Sigmoid colon (tissue), 7 donors: ENCODE data around the gene RPP25L. TPM values are rescaled to one million over a fixed set of nuclear protein-coding genes. Genes with fewer than 3 reads are reported as not detected.
A peak's percentile ranks its signal among the peaks of the same experiment; 100 is the strongest.

Source experiments
- DNase-seq: peaks from one replicate; pipeline ENCODE4 v3.0.0-alpha.2; 2019
- H3K27ac ChIP-seq, 4 donors: fragments of 200-600 bp; sonication (generic); one replicate each; pipeline ENCODE4 v1.5.1; 2016 to 2019; ENCODE audit warnings: mild to moderate bottlenecking in 1 of 4
- H3K27me3 ChIP-seq, 3 donors: fragments of 200-600 bp; sonication (generic); one replicate each; pipeline ENCODE4 v1.5.1; 2019; ENCODE audit warnings: mild to moderate bottlenecking in 1 of 3
- H3K36me3 ChIP-seq, 4 donors: fragments of 200-600 bp; sonication (generic); one replicate each; pipeline ENCODE4 v1.5.1; 2016 to 2019
- H3K4me1 ChIP-seq, 4 donors: fragments of 200-600 bp; sonication (generic); one replicate each; pipeline ENCODE4 v1.5.1; 2017 to 2019
- H3K4me3 ChIP-seq, 4 donors: fragments of 200-600 bp; sonication (generic); one replicate each; pipeline ENCODE4 v1.5.1; 2017 to 2019; ENCODE audit warnings: mild to moderate bottlenecking in 2 of 4, moderate library complexity in 1 of 4
- H3K9me3 ChIP-seq, 4 donors: fragments of 200-600 bp in 3 of 4; sonication (generic) in 3 of 4; one replicate each; pipeline versions ENCODE4 v1.5.1 to v1.6.1; 2013 to 2019
- EP300 ChIP-seq, 4 donors: sonication (generic); formaldehyde crosslinking; IDR thresholded peaks; one replicate each; pipeline ENCODE4 v1.6.1; 2017; ENCODE audit warnings: antibody characterized with exemption in 4 of 4
- POLR2A ChIP-seq, 2 donors: fragments of 450-650 bp; IDR thresholded peaks; one replicate each; pipeline ENCODE4 v1.6.1; 2016; ENCODE audit warnings: antibody characterized with exemption in 2 of 2, mild to moderate bottlenecking in 2 of 2, moderate library complexity in 2 of 2
- POLR2AphosphoS5 ChIP-seq, 4 donors: sonication (generic); formaldehyde crosslinking; IDR thresholded peaks; one replicate each; pipeline ENCODE4 v1.6.1; 2017; ENCODE audit warnings: antibody characterized with exemption in 4 of 4
- WGBS, 2 donors: extraction: QIAGEN DNeasy Blood & Tissue Kit; methylation state at CpG; one replicate each; pipeline ENCODE4 v1.1.7; 2013; 5-methylcytosine and 5-hydroxymethylcytosine counted together
- intact Hi-C: fragments of 100-400 bp; cut with DNase I; formaldehyde crosslinking; loops from one replicate; pipeline ENCODE4 v1.15.1; 2023
- polyA plus RNA-seq, 3 donors: library from polyadenylated mRNA; stranded (reverse); fragments of 200-250 nt; gene quantifications; one replicate each; pipeline ENCODE4 v1.2.3, GENCODE V29; 2013
- total RNA-seq, 4 donors: library from RNA; depleted of rRNA; stranded (reverse); fragments of >200 nt; gene quantifications; one replicate each; pipeline ENCODE4 v1.1.0, GENCODE V29; 2016
- TF ChIP-seq, protein P1 (sequence below), 4 experiments: fragments of 450-650 bp in 3 of 4; fragments of 200-600 bp in 1 of 4; IDR thresholded peaks; one replicate each; pipeline ENCODE4 v1.5.1; 2016 to 2019; ENCODE audit warnings: antibody characterized with exemption in 4 of 4, mild to moderate bottlenecking in 3 of 4, moderate library complexity in 2 of 4
- donor health status: healthy with polysubstance abuse.
- donor health status: Bipolar disorder and iron deficiency.
- donor health status: healthy.

The RPP25L gene, protein sequence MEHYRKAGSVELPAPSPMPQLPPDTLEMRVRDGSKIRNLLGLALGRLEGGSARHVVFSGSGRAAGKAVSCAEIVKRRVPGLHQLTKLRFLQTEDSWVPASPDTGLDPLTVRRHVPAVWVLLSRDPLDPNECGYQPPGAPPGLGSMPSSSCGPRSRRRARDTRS
- 10 to 100 TPM; 23.3 to 44.3 (median 31.5) TPM for total RNA-seq
- 10 to 100 TPM; 47.4 to 72.1 (median 49.2) TPM for polyA plus RNA-seq

GRCh38 chr9:34611811-34612787 lies at the start of gene RPP25L:
Gene RPP25L (minus strand): TSS chr9:34612097. CDS start chr9:34611296, 801 bp downstream.
- WGBS, 2 donors, result 0 to 1% methylated on average over 77 of the region's 77 CpGs
- peak within 1 kb of the TSS; percentile 61 to 70 (median 65) for H3K4me3 ChIP-seq
- intact Hi-C loops, result loop anchor here (1.0 to 2.0 kb wide), 4 partner anchors 22 to 154 kb away; partner anchors contain the start of genes DNAI1 and FAM219A
- H3K4me1 ChIP-seq, result peaks cover 0 to 26% (median 21%) of the 10 kb centered on the region in 4 donors
- peaks cover 13 to 37% (median 23%) of the 10 kb centered on the region in 4 donors for H3K36me3 ChIP-seq
- H3K27me3 ChIP-seq, result no peaks in the 10 kb centered on the region
- peak; percentile 94 for DNase-seq
- TF ChIP-seq, protein P1, sequence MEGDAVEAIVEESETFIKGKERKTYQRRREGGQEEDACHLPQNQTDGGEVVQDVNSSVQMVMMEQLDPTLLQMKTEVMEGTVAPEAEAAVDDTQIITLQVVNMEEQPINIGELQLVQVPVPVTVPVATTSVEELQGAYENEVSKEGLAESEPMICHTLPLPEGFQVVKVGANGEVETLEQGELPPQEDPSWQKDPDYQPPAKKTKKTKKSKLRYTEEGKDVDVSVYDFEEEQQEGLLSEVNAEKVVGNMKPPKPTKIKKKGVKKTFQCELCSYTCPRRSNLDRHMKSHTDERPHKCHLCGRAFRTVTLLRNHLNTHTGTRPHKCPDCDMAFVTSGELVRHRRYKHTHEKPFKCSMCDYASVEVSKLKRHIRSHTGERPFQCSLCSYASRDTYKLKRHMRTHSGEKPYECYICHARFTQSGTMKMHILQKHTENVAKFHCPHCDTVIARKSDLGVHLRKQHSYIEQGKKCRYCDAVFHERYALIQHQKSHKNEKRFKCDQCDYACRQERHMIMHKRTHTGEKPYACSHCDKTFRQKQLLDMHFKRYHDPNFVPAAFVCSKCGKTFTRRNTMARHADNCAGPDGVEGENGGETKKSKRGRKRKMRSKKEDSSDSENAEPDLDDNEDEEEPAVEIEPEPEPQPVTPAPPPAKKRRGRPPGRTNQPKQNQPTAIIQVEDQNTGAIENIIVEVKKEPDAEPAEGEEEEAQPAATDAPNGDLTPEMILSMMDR (IDR thresholded peaks at IDR 0.05), result no peak
- TF ChIP-seq POLR2AphosphoS5 (IDR thresholded peaks at IDR 0.05) (peak; percentile 90 to 98 (median 94)), EP300 (IDR thresholded peaks at IDR 0.05) (no peak), POLR2A (IDR thresholded peaks at IDR 0.05) (peak; percentile 55 to 76)
- H3K9me3 ChIP-seq, result no peaks in the 10 kb centered on the region
- H3K27ac ChIP-seq, result peak within 1 kb of the TSS; percentile 78 to 84 (median 82)

DNA sequence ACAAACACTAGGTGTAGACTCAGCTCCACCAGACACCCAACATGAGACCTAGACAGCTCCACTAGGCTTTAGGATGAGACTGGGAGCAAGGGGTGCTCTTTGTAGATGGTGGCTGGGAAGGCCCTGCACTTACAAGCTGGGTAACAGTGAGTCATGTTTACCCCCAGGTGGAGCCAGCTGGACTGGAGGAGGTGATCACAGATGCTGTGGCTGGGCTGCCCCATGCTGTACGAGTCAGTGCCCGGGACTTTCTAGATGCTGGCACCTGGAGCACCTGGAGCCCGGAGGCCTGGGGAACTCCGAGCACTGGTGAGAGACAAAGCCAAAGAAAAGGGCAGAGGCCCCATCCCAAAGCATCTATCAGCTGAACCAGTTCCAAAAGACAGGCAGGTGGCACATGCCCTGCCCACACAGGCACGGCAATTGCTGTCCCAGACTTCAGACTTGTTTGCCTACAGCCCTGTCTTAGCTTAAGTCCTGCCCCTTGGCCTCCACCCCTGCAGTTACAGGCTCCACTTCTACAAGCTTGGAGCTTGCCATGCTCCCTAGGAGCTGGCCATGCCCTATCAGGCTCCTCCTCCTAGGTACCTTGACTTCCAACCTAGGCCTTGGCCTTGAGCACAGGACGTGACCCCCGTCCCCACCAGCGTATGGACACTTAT lies 47.8 kb upstream of the RPP25L start:
- Histone ChIP-seq H3K27ac (no peak overlapping the region), H3K4me1 (peaks cover 0 to 28% (median 17%) of the 10 kb centered on the region in 4 donors), H3K9me3 (no peaks in the 10 kb centered on the region), H3K4me3 (no peak overlapping the region), H3K27me3 (no peaks in the 10 kb centered on the region), H3K36me3 (peaks cover 0 to 50% (median 13%) of the 10 kb centered on the region in 4 donors)
- 24 to 79% methylated on average over 8 of the region's 8 CpGs for WGBS, 2 donors
- intact Hi-C loops, result loop anchor here (10.0 kb wide), 1 partner anchor 1085 kb away; the partner anchor contains the start of genes GBA2 and RGP1
- no peak for DNase-seq
- TF ChIP-seq POLR2A (IDR thresholded peaks at IDR 0.05), result no peak
- no peak for TF ChIP-seq POLR2AphosphoS5 (IDR thresholded peaks at IDR 0.05)
- TF ChIP-seq, protein P1 (IDR thresholded peaks at IDR 0.05), result no peak
- TF ChIP-seq EP300 (IDR thresholded peaks at IDR 0.05), result no peak

DNA sequence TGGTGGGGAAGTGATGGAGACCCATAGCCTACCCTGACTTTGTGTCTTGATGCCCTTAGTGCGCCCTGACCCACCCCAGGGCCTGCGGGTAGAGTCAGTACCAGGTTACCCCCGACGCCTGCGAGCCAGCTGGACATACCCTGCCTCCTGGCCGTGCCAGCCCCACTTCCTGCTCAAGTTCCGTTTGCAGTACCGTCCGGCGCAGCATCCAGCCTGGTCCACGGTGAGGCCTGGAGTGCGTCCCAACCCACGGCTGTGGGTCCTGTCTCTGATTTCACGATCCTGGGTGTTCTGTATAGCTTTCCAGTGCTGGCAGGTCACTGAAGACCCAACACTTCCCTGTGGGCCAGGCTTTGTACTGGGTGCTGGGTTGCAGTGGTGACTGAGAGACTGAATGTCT lies 46.6 kb upstream of the RPP25L start:
- Histone ChIP-seq H3K36me3 (peaks cover 0 to 50% (median 13%) of the 10 kb centered on the region in 4 donors), H3K9me3 (no peaks in the 10 kb centered on the region), H3K27ac (no peak overlapping the region), H3K4me1 (peaks cover 0 to 31% (median 23%) of the 10 kb centered on the region in 4 donors), H3K4me3 (no peak overlapping the region), H3K27me3 (no peaks in the 10 kb centered on the region)
- TF ChIP-seq POLR2A (IDR thresholded peaks at IDR 0.05), result no peak
- TF ChIP-seq, protein P1 (IDR thresholded peaks at IDR 0.05), result no peak
- no peak for TF ChIP-seq POLR2AphosphoS5 (IDR thresholded peaks at IDR 0.05)
- no peak for TF ChIP-seq EP300 (IDR thresholded peaks at IDR 0.05)
- 92 to 94% methylated on average over 14 of the region's 14 CpGs for WGBS, 2 donors
- no peak for DNase-seq
- intact Hi-C loops, result no loop called here

DNA sequence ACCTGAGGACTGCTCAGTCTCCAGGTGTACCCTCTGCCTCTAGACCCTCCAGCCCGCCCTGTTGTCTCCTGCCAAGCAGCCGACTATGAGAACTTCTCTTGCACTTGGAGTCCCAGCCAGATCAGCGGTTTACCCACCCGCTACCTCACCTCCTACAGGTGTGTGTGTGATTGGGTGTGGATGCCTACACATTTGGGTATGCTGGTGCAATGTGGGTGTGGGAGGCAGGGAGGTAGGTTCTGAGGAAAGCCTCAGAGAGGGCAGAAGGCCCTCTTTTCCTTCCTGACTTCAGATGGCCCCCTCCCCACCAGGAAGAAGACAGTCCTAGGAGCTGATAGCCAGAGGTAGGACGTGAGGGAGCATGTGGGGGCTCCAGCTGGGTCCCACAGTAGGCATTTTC lies 45.1 kb upstream of the RPP25L start:
- H3K4me1 ChIP-seq, result peaks cover 0 to 46% (median 37%) of the 10 kb centered on the region in 4 donors
- no peaks in the 10 kb centered on the region for H3K9me3 ChIP-seq
- H3K4me3 ChIP-seq, result no peak overlapping the region
- H3K27ac ChIP-seq, result no peak overlapping the region
- TF ChIP-seq POLR2AphosphoS5 (IDR thresholded peaks at IDR 0.05), result no peak
- no peak for TF ChIP-seq EP300 (IDR thresholded peaks at IDR 0.05)
- TF ChIP-seq, protein P1 (IDR thresholded peaks at IDR 0.05), result no peak
- TF ChIP-seq POLR2A (IDR thresholded peaks at IDR 0.05), result no peak
- DNase-seq, result no peak
- 89 to 92% methylated on average over 5 of the region's 5 CpGs for WGBS, 2 donors
- peaks cover 0 to 41% (median 13%) of the 10 kb centered on the region in 4 donors for H3K36me3 ChIP-seq
- no peaks in the 10 kb centered on the region for H3K27me3 ChIP-seq
- intact Hi-C loops, result no loop called here
